Measurements from ENCODE around the gene CCDC27.

Gene CCDC27

GRCh38 chr1:3776231-3776961 is 24.1 kb downstream of the CCDC27 start:
- Histone ChIP-seq H3K9me2 (replicated peaks; ENCODE audit: control insufficient read depth, low read length) (no peaks in the 10 kb centered on the region), H3K9me3 (ENCODE audit: control insufficient read depth, insufficient read depth, low read length) (no peaks in the 10 kb centered on the region), H3K4me3 (ENCODE audit: low read length) (no peak overlapping the region), H3K4me2 (ENCODE audit: low read length) (no peak overlapping the region), H3K4me1 (ENCODE audit: control insufficient read depth, low read length) (peaks cover 28% of the 10 kb centered on the region), H3K36me3 (ENCODE audit: control insufficient read depth, low read length) (peaks cover 25% of the 10 kb centered on the region), H3K79me2 (ENCODE audit: control insufficient read depth, low read length) (no peaks in the 10 kb centered on the region), H3K27ac (ENCODE audit: low read depth, low read length) (no peak overlapping the region), H3F3A (ENCODE audit: control insufficient read depth, insufficient read depth) (no peaks in the 10 kb centered on the region), H3K27me3 (ENCODE audit: control insufficient read depth, low read length) (peaks cover 17% of the 10 kb centered on the region), H4K20me1 (ENCODE audit: control insufficient read depth, insufficient read depth, low read depth, low read length) (no peaks in the 10 kb centered on the region)
- TF ChIP-seq EZH2phosphoT487 (IDR thresholded peaks at IDR 0.05; ENCODE audit: borderline replicate concordance, low read length) (no peak), CTCF (IDR thresholded peaks at IDR 0.05; ENCODE audit: low read depth, low read length, poor library complexity, severe bottlenecking) (no peak)

- H3K27me3 ChIP-seq (ENCODE audit: control insufficient read depth, low read length) = peaks cover 17% of the 10 kb centered on the region
These were observed 24.9 kb downstream of the CCDC27 start for GRCh38 chr1:3777078-3777547.

GRCh38 chr1:3777647-3778589 is 25.7 kb downstream of the CCDC27 start:
- peaks cover 14% of the 10 kb centered on the region for H3K27me3 ChIP-seq (ENCODE audit: control insufficient read depth, low read length)

More at GRCh38 chr1:3777078-3777547, 24.9 kb downstream of the CCDC27 start:
- Histone ChIP-seq H3F3A (ENCODE audit: control insufficient read depth, insufficient read depth) (no peaks in the 10 kb centered on the region), H3K9me2 (replicated peaks; ENCODE audit: control insufficient read depth, low read length) (no peaks in the 10 kb centered on the region), H3K9me3 (ENCODE audit: control insufficient read depth, insufficient read depth, low read length) (no peaks in the 10 kb centered on the region), H3K79me2 (ENCODE audit: control insufficient read depth, low read length) (no peaks in the 10 kb centered on the region), H4K20me1 (ENCODE audit: control insufficient read depth, insufficient read depth, low read depth, low read length) (no peaks in the 10 kb centered on the region), H3K4me2 (ENCODE audit: low read length) (no peak overlapping the region), H3K4me3 (ENCODE audit: low read length) (no peak overlapping the region), H3K27ac (ENCODE audit: low read depth, low read length) (no peak overlapping the region), H3K4me1 (ENCODE audit: control insufficient read depth, low read length) (peaks cover 21% of the 10 kb centered on the region), H3K36me3 (ENCODE audit: control insufficient read depth, low read length) (peaks cover 32% of the 10 kb centered on the region)
- TF ChIP-seq CTCF (IDR thresholded peaks at IDR 0.05; ENCODE audit: low read depth, low read length, poor library complexity, severe bottlenecking) = no peak
- TF ChIP-seq EZH2phosphoT487 (IDR thresholded peaks at IDR 0.05; ENCODE audit: borderline replicate concordance, low read length) = no peak

More at GRCh38 chr1:3777647-3778589, 25.7 kb downstream of the CCDC27 start:
- TF ChIP-seq CTCF (IDR thresholded peaks at IDR 0.05; ENCODE audit: low read depth, low read length, poor library complexity, severe bottlenecking) (no peak), EZH2phosphoT487 (IDR thresholded peaks at IDR 0.05; ENCODE audit: borderline replicate concordance, low read length) (no peak)
- Histone ChIP-seq H3K36me3 (ENCODE audit: control insufficient read depth, low read length) (peaks cover 40% of the 10 kb centered on the region), H3K79me2 (ENCODE audit: control insufficient read depth, low read length) (no peaks in the 10 kb centered on the region), H3K9me2 (replicated peaks; ENCODE audit: control insufficient read depth, low read length) (no peaks in the 10 kb centered on the region), H3K4me1 (ENCODE audit: control insufficient read depth, low read length) (peaks cover 16% of the 10 kb centered on the region), H3K9me3 (ENCODE audit: control insufficient read depth, insufficient read depth, low read length) (no peaks in the 10 kb centered on the region), H3K4me3 (ENCODE audit: low read length) (no peak overlapping the region), H3K4me2 (ENCODE audit: low read length) (no peak overlapping the region), H3K27ac (ENCODE audit: low read depth, low read length) (no peak overlapping the region), H3F3A (ENCODE audit: control insufficient read depth, insufficient read depth) (no peaks in the 10 kb centered on the region), H4K20me1 (ENCODE audit: control insufficient read depth, insufficient read depth, low read depth, low read length) (no peaks in the 10 kb centered on the region)

Measured in DOHH2 (cell line).